Lower lobe of right lung (tissue), 2 donors: Measurements from ENCODE around the gene AFF3. TPM values are rescaled to one million over a fixed set of nuclear protein-coding genes. Genes with fewer than 3 reads are reported as not detected.

Source experiments
- ATAC-seq, 2 donors: fragments of 200-7000 bp; cut with Tn5 transposase; one replicate each; pipeline ENCODE4 v1.9.1; 2020 to 2022; ENCODE audit warnings: mild to moderate bottlenecking in 2 of 2, moderate library complexity in 2 of 2
- DNase-seq: peaks from one replicate; pipeline ENCODE4 v3.0.0-alpha.2; 2020
- H3K27ac ChIP-seq: fragments of 200-600 bp; one replicate; pipeline ENCODE4 v1.8.0; 2022
- H3K27me3 ChIP-seq: fragments of 200-600 bp; one replicate; pipeline ENCODE4 v1.8.0; 2022; ENCODE audit warnings: low read depth
- H3K36me3 ChIP-seq: fragments of 200-600 bp; one replicate; pipeline ENCODE4 v1.8.0; 2022; ENCODE audit warnings: mild to moderate bottlenecking
- H3K4me1 ChIP-seq: fragments of 200-600 bp; one replicate; pipeline ENCODE4 v1.8.0; 2022
- H3K4me3 ChIP-seq: fragments of 200-600 bp; one replicate; pipeline ENCODE4 v1.8.0; 2022; ENCODE audit warnings: mild to moderate bottlenecking
- H3K9me3 ChIP-seq: fragments of 200-600 bp; one replicate; pipeline ENCODE4 v1.8.0; 2022
- CTCF ChIP-seq: fragments of 200-600 bp; IDR thresholded peaks from one replicate; pipeline ENCODE4 v1.8.0; 2022; ENCODE audit warnings: antibody characterized with exemption, mild to moderate bottlenecking
- intact Hi-C: fragments of 100-400 bp; cut with DNase I; formaldehyde crosslinking; loops from one replicate; pipeline ENCODE4 v1.11.0; 2022
- total RNA-seq: library from RNA; stranded (reverse); fragmentation: NEBNext Ultra II Directional; extraction: Animal tissue kit (Norgen Biotek cat#: 25700); gene quantifications from one replicate; pipeline ENCODE4 v1.2.1, GENCODE V29; 2021
- donor health status: DM: no; HTN: yes; CAD: no; lungs with severe emphysema.

AFF3 gene
- total RNA-seq, 1 donor from 2014 or later = 57.3 TPM

GRCh38 chr2:99682275-99683060 lies 459.9 kb downstream of the AFF3 start:
- H3K4me1 ChIP-seq = no peaks in the 10 kb centered on the region
- DNase-seq = no peak
- no peaks in the 10 kb centered on the region for H3K27me3 ChIP-seq
- intact Hi-C loops = no loop called here
- no peak for ATAC-seq
- H3K9me3 ChIP-seq = no peaks in the 10 kb centered on the region
- H3K4me3 ChIP-seq = no peak overlapping the region
- no peak overlapping the region for H3K27ac ChIP-seq
- H3K36me3 ChIP-seq = no peaks in the 10 kb centered on the region
- no peak for TF ChIP-seq CTCF

GRCh38 chr2:99680946-99681345 lies 461.4 kb downstream of the AFF3 start:
- Histone ChIP-seq H3K9me3 (no peaks in the 10 kb centered on the region), H3K27ac (no peak overlapping the region), H3K4me1 (no peaks in the 10 kb centered on the region), H3K4me3 (no peak overlapping the region), H3K36me3 (no peaks in the 10 kb centered on the region), H3K27me3 (no peaks in the 10 kb centered on the region)
- TF ChIP-seq CTCF = no peak
- intact Hi-C loops = no loop called here
- ATAC-seq (no peak), DNase-seq (no peak)

GRCh38 chr2:99679518-99679917 lies 462.9 kb downstream of the AFF3 start:
- no peak for TF ChIP-seq CTCF
- Histone ChIP-seq H3K4me1 (no peaks in the 10 kb centered on the region), H3K27me3 (no peaks in the 10 kb centered on the region), H3K9me3 (no peaks in the 10 kb centered on the region), H3K36me3 (no peaks in the 10 kb centered on the region), H3K27ac (no peak overlapping the region), H3K4me3 (no peak overlapping the region)
- intact Hi-C loops = no loop called here
- no peak for DNase-seq
- ATAC-seq = peak in 1 of 2 donors; percentile 45

GRCh38 chr2:99678625-99679024 lies 463.8 kb downstream of the AFF3 start:
- H3K9me3 ChIP-seq = no peaks in the 10 kb centered on the region
- intact Hi-C loops = no loop called here
- H3K36me3 ChIP-seq = no peaks in the 10 kb centered on the region
- ATAC-seq (no peak), DNase-seq (no peak)
- H3K27ac ChIP-seq = no peak overlapping the region
- H3K27me3 ChIP-seq = no peaks in the 10 kb centered on the region
- no peak overlapping the region for H3K4me3 ChIP-seq
- peaks cover under 1% of the 10 kb centered on the region for H3K4me1 ChIP-seq
- TF ChIP-seq CTCF = no peak

GRCh38 chr2:99677814-99678213 lies 464.6 kb downstream of the AFF3 start:
- no peaks in the 10 kb centered on the region for H3K36me3 ChIP-seq
- DNase-seq = no peak
- H3K4me1 ChIP-seq = peaks cover 8% of the 10 kb centered on the region
- no peak for TF ChIP-seq CTCF
- H3K27me3 ChIP-seq = no peaks in the 10 kb centered on the region
- H3K27ac ChIP-seq = no peak overlapping the region
- intact Hi-C loops = no loop called here
- no peaks in the 10 kb centered on the region for H3K9me3 ChIP-seq
- no peak overlapping the region for H3K4me3 ChIP-seq
- ATAC-seq = no peak
